NCI-H226 (cell line): ENCODE data around the gene LSP1.

Experiments
- DNase-seq: peaks from one replicate; pipeline ENCODE4 v3.0.0-alpha.2; 2015

Gene LSP1

GRCh38 chr11:1825039-1825740 is 27.7 kb upstream of the LSP1 start:
- DNase-seq = peak; percentile 32

- no peak for DNase-seq
Observed at GRCh38 chr11:1825785-1826451, 27.0 kb upstream of the LSP1 start.

- DNase-seq = peak; percentile 36
Observed at GRCh38 chr11:1826552-1827094, 26.3 kb upstream of the LSP1 start.

GRCh38 chr11:1827095-1827813 is 25.6 kb upstream of the LSP1 start:
- DNase-seq = peak; percentile 41

GRCh38 chr11:1827931-1828330 is 25.0 kb upstream of the LSP1 start:
- DNase-seq = no peak

- no peak for DNase-seq
Observed at GRCh38 chr11:1828542-1828941, 24.3 kb upstream of the LSP1 start.

GRCh38 chr11:1829039-1829820 is 23.7 kb upstream of the LSP1 start:
- peak; percentile 71 for DNase-seq

- DNase-seq = no peak
Observed at GRCh38 chr11:1830004-1830321, 22.9 kb upstream of the LSP1 start.

GRCh38 chr11:1830322-1831223 is 22.3 kb upstream of the LSP1 start:
- no peak for DNase-seq

GRCh38 chr11:1831338-1832210 is 21.3 kb upstream of the LSP1 start:
- DNase-seq = no peak

- no peak for DNase-seq
Observed at GRCh38 chr11:1832211-1832919, 20.5 kb upstream of the LSP1 start.

- DNase-seq = no peak
Observed at GRCh38 chr11:1832920-1833295, 20.0 kb upstream of the LSP1 start.

- peak; percentile 73 for DNase-seq
Observed at GRCh38 chr11:1834062-1834610, 18.7 kb upstream of the LSP1 start.

GRCh38 chr11:1834779-1835670 is 17.9 kb upstream of the LSP1 start, which contains the start of gene SYT8:
Gene SYT8 (plus strand): TSS chr11:1834990. CDS start chr11:1835106, 116 bp downstream.
- no peak for DNase-seq

- DNase-seq = no peak
Observed at GRCh38 chr11:1835671-1836010, 17.2 kb upstream of the LSP1 start.

- DNase-seq = no peak
Observed at GRCh38 chr11:1836011-1836945, 16.6 kb upstream of the LSP1 start.

- DNase-seq = no peak
Observed at GRCh38 chr11:1837171-1838076, 15.5 kb upstream of the LSP1 start.
